IPS DF 6.9 (cell line): Measurements from ENCODE around the gene AP4B1.

Experiments
- DNase-seq: peaks from one replicate; pipeline ENCODE4 v3.0.0-alpha.2; 2013; ENCODE audit warnings: low read depth, low spot score
- H3K27ac ChIP-seq: one replicate; pipeline ENCODE4 v1.5.1; 2013; ENCODE audit warnings: low read length, control low read depth
- H3K27me3 ChIP-seq: 2 replicates; pipeline ENCODE4 v1.6.1; 2013; ENCODE audit warnings: mild to moderate bottlenecking, low read length; ENCODE audit not compliant: control insufficient read depth, insufficient read depth
- H3K36me3 ChIP-seq: 2 replicates; pipeline ENCODE4 v1.6.1; 2013; ENCODE audit warnings: low read length; ENCODE audit not compliant: control insufficient read depth, insufficient read depth
- H3K4me1 ChIP-seq: 2 replicates; pipeline ENCODE4 v1.6.1; 2013; ENCODE audit warnings: low read length; ENCODE audit not compliant: control insufficient read depth, insufficient read depth
- H3K4me3 ChIP-seq: 2 replicates; pipeline ENCODE4 v1.5.1; 2013; ENCODE audit warnings: mild to moderate bottlenecking, low read length
- H3K9me3 ChIP-seq: 2 replicates; pipeline ENCODE4 v1.6.1; 2013; ENCODE audit warnings: low read length, inconsistent platforms; ENCODE audit not compliant: control insufficient read depth, insufficient read depth
- WGBS: extraction: QIAGEN DNeasy Blood & Tissue Kit; methylation state at CpG from one replicate; pipeline ENCODE4 v1.1.7; 2013; ENCODE audit warnings: mixed read lengths, missing lambda C conversion rate; ENCODE audit not compliant: insufficient read length, insufficient coverage; 5-methylcytosine and 5-hydroxymethylcytosine counted together

Gene AP4B1

DNA sequence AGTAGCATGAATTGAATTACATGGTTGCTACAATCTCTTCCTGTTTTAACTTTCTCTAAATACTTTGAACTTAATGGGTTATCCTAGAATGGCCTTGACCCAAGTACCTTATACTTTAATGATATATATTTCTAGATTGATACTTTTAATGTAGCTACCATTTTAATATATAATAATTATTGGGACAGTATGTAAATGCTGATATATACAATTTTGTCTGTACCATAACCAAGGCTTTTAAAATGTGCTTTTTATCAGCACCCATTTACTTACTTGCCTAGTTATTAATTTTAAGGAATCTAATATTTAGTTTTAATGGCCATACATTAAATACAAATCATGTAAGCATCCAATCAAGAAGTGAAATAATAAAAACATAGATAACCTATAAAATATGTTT is 37.9 kb upstream of the AP4B1 start:
- Histone ChIP-seq H3K36me3 (peaks cover 8% of the 10 kb centered on the region; the same call in 1 of the 2 replicates), H3K27me3 (no peaks in the 10 kb centered on the region), H3K4me3 (no peak overlapping the region), H3K27ac (no peak overlapping the region), H3K9me3 (no peaks in the 10 kb centered on the region), H3K4me1 (no peaks in the 10 kb centered on the region)
- DNase-seq = no peak

DNA sequence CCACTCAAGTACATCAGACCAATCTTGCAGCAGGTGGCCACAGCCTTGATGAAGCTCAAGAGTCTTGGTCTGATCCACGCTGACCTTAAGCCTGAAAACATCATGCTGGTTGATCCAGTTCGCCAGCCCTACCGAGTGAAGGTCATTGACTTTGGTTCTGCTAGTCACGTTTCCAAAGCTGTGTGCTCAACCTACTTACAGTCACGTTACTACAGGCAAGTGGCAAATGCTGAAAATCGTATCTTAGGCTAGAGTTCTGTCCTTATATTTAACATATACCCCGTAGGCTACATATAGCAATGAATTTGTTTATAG is 36.6 kb upstream of the AP4B1 start:
- no peak overlapping the region for H3K27ac ChIP-seq
- H3K4me1 ChIP-seq = no peaks in the 10 kb centered on the region
- no CpG with 5 or more reads among the region's 7 CpGs for WGBS
- no peak for DNase-seq
- H3K9me3 ChIP-seq = no peaks in the 10 kb centered on the region
- peaks cover 8% of the 10 kb centered on the region; the same call in 1 of the 2 replicates for H3K36me3 ChIP-seq
- H3K27me3 ChIP-seq = no peaks in the 10 kb centered on the region
- H3K4me3 ChIP-seq = no peak overlapping the region

DNA sequence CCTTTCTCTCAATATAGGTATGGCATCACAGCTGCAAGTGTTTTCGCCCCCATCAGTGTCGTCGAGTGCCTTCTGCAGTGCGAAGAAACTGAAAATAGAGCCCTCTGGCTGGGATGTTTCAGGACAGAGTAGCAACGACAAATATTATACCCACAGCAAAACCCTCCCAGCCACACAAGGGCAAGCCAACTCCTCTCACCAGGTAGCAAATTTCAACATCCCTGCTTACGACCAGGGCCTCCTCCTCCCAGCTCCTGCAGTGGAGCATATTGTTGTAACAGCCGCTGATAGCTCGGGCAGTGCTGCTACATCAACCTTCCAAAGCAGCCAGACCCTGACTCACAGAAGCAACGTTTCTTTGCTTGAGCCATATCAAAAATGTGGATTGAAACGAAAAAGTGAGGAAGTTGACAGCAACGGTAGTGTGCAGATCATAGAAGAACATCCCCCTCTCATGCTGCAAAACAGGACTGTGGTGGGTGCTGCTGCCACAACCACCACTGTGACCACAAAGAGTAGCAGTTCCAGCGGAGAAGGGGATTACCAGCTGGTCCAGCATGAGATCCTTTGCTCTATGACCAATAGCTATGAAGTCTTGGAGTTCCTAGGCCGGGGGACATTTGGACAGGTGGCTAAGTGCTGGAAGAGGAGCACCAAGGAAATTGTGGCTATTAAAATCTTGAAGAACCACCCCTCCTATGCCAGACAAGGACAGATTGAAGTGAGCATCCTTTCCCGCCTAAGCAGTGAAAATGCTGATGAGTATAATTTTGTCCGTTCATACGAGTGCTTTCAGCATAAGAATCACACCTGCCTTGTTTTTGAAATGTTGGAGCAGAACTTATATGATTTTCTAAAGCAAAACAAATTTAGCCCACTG is 36.0 kb upstream of the AP4B1 start:
- Histone ChIP-seq H3K27ac (no peak overlapping the region), H3K9me3 (no peaks in the 10 kb centered on the region), H3K27me3 (no peaks in the 10 kb centered on the region), H3K4me1 (no peaks in the 10 kb centered on the region), H3K36me3 (peaks cover 8% of the 10 kb centered on the region; the same call in 1 of the 2 replicates), H3K4me3 (no peak overlapping the region)
- DNase-seq = no peak
- no CpG with 5 or more reads among the region's 16 CpGs for WGBS

DNA sequence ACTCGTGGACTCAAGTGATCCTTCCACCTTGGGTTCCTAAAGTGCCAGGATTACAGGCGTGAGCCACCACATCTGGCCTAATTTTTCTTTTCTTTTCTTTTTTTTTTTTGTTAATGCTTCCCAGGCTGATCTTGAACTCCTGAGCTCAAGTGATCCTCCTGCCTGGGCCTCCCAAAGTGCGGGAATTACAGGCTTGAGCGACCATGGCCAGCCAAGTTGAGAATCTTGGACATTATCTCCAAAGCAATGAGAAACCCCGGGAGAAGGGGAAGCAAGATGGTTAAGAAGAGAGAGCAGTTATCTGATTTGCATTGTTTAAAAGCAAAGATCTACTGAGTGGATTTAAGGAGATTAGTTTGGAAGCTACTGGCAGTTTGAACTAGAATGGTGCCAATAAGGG is 33.6 kb upstream of the AP4B1 start:
- Histone ChIP-seq H3K9me3 (no peaks in the 10 kb centered on the region), H3K27ac (no peak overlapping the region), H3K4me1 (no peaks in the 10 kb centered on the region), H3K36me3 (peaks cover 8% of the 10 kb centered on the region; the same call in 1 of the 2 replicates), H3K27me3 (no peaks in the 10 kb centered on the region), H3K4me3 (no peak overlapping the region)
- DNase-seq = no peak
- WGBS = no CpG with 5 or more reads among the region's 5 CpGs

DNA sequence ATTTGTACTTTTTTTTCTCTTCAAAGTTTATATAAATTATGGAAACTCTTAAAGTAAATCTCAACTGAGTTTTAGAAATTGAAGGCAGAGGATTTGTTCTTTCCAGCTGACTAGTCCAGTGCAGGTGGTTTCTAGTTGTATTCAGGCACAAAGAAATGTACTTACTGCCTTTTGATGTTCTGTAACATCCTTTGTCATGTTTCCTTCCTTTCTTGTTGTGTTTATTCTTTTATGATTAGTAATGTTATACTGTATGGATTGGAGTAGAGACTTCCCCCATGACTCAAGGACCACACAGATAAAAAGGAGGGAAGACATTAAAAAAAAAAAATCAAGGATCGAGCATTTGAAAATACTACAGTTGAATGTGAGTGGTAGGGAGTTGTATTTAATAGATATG is 32.5 kb upstream of the AP4B1 start:
- Histone ChIP-seq H3K4me1 (no peaks in the 10 kb centered on the region), H3K27me3 (no peaks in the 10 kb centered on the region), H3K9me3 (no peaks in the 10 kb centered on the region), H3K27ac (no peak overlapping the region), H3K36me3 (peaks cover 8% of the 10 kb centered on the region; the same call in 1 of the 2 replicates), H3K4me3 (no peak overlapping the region)
- no peak for DNase-seq
- 100% methylated on average over 1 of the region's 1 CpG for WGBS

DNA sequence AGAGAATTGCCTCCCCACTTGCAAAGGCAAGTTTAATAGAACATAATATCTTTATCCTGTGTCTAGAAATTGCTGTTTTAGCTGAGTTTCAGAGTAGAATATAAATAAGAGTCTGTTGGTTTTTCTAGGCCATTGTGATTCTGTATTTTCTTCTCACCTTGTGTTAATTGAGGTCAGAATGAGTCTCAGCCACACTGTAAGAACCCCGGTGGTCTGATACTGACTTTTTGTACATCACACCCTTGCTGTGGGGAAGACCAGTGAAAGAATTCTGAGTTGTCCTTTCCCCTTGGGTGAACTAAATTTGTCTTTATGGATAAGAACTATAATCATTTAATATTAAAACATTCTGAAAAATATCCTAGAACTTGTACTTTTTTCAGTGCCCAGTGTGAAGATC is 31.4 kb upstream of the AP4B1 start:
- H3K27ac ChIP-seq = no peak overlapping the region
- no peak for DNase-seq
- no peak overlapping the region for H3K4me3 ChIP-seq
- no CpG with 5 or more reads among the region's 1 CpG for WGBS
- no peaks in the 10 kb centered on the region for H3K9me3 ChIP-seq
- H3K27me3 ChIP-seq = no peaks in the 10 kb centered on the region
- H3K36me3 ChIP-seq = peaks cover 5% of the 10 kb centered on the region; the same call in 1 of the 2 replicates
- H3K4me1 ChIP-seq = no peaks in the 10 kb centered on the region

DNA sequence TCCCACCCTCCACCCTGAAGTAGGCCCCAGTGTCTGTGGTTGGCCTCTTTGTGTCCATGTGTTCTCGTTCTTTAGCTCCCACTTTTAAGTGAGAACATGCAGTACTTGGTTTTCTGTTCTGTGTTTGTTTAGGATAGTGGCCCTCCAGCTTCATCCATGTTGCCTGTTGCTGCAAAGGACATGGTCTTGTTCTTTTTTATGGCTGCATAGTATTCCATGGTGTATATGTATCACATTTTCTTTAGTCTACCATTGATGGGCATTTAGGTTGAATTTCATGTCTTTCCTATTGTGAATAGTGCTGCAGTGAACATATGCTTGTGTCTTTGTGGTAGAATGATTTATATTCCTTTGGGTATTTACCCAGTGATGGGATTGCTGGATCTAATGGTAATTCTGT is 30.6 kb upstream of the AP4B1 start:
- Histone ChIP-seq H3K9me3 (no peaks in the 10 kb centered on the region), H3K27me3 (no peaks in the 10 kb centered on the region), H3K36me3 (no peaks in the 10 kb centered on the region), H3K4me3 (no peak overlapping the region), H3K27ac (no peak overlapping the region), H3K4me1 (no peaks in the 10 kb centered on the region)
- DNase-seq = no peak
- WGBS = no CpG with 5 or more reads among the region's 1 CpG

DNA sequence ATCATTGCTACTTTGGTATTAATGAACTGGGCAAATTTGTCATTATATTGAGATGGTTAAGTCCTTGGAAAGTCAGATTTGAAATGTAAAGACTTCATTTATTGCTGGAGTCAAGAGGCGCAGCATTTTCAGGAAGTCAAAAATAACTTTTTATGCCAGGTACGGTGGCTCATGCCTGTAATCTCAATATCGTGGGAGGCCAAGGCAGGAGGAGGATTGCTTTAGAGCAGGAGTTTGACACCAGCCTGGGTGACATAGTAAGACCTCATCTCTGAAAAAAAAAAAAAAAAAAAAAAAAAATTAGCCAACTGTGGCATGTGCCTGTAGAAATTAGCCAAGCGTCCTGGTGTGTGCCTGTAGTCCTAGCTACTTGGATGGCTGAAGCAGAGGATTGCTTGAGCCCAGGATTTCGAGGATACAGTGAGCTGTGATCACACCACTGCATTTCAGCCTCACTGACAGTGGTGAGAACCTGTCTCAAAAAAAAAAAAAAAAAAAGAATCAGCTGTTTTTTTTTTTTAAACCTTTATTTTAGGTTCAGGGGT is 30.0 kb upstream of the AP4B1 start:
- WGBS = no CpG with 5 or more reads among the region's 5 CpGs
- Histone ChIP-seq H3K9me3 (no peaks in the 10 kb centered on the region), H3K4me3 (no peak overlapping the region), H3K27ac (no peak overlapping the region), H3K4me1 (no peaks in the 10 kb centered on the region), H3K36me3 (no peaks in the 10 kb centered on the region), H3K27me3 (no peaks in the 10 kb centered on the region)
- no peak for DNase-seq

DNA sequence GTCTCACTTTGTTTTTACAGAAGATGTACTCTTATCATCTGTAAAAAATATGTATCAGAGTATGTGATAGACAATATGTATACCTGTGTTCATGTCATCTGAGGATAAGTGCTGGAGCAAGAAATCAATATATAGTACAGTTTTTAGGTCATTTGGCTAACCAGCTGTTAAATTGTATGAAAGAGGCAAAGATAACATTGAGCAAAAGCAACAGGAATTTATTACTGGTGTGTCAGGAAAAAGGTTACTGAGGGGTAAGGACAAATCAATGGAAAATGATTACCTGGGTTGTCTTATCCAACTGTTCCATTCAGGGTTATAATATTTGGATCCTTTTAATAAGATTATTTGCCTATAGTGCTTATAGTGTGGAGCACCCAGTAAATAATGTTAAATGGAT is 29.4 kb upstream of the AP4B1 start:
- Histone ChIP-seq H3K36me3 (no peaks in the 10 kb centered on the region), H3K27ac (no peak overlapping the region), H3K9me3 (no peaks in the 10 kb centered on the region), H3K27me3 (no peaks in the 10 kb centered on the region), H3K4me3 (no peak overlapping the region), H3K4me1 (no peaks in the 10 kb centered on the region)
- DNase-seq = no peak

DNA sequence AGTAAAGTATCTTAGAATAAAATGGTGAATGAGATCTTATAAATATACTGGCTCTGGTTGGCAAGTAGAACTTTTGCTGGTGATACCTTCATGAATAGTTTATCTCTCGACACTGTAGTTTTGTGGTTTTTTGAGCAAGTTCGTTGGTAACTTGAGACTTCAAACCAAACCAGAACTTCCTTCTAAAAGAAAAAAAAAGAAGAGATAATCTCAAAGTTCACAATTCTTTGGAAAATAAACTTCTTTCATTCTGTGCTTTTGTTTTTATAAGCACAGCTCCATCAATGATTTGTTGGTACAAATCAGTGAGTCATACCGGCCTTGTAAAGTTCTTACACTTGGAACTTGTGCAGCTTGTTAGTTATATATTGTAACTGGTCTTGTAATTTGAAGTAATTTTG is 26.9 kb upstream of the AP4B1 start:
- Histone ChIP-seq H3K36me3 (no peaks in the 10 kb centered on the region), H3K4me3 (no peak overlapping the region), H3K27me3 (no peaks in the 10 kb centered on the region), H3K27ac (no peak overlapping the region), H3K9me3 (no peaks in the 10 kb centered on the region), H3K4me1 (no peaks in the 10 kb centered on the region)
- DNase-seq = no peak
- no CpG with 5 or more reads among the region's 3 CpGs for WGBS
